ENCODE results near the gene WWC2.

- TF ChIP-seq, protein P1, sequence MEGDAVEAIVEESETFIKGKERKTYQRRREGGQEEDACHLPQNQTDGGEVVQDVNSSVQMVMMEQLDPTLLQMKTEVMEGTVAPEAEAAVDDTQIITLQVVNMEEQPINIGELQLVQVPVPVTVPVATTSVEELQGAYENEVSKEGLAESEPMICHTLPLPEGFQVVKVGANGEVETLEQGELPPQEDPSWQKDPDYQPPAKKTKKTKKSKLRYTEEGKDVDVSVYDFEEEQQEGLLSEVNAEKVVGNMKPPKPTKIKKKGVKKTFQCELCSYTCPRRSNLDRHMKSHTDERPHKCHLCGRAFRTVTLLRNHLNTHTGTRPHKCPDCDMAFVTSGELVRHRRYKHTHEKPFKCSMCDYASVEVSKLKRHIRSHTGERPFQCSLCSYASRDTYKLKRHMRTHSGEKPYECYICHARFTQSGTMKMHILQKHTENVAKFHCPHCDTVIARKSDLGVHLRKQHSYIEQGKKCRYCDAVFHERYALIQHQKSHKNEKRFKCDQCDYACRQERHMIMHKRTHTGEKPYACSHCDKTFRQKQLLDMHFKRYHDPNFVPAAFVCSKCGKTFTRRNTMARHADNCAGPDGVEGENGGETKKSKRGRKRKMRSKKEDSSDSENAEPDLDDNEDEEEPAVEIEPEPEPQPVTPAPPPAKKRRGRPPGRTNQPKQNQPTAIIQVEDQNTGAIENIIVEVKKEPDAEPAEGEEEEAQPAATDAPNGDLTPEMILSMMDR (IDR thresholded peaks at IDR 0.05; ENCODE audit: extremely low read depth in 1 of 2, insufficient read depth in 1 of 2, low read depth in 1 of 2, low read length in 2 of 2), result no peak
- TF ChIP-seq POLR2AphosphoS5 (IDR thresholded peaks at IDR 0.05; ENCODE audit: insufficient read depth, low read depth, low read length) (no peak), POLR2A (IDR thresholded peaks at IDR 0.05; ENCODE audit: low read depth, low read length) (no peak), EZH2 (IDR thresholded peaks at IDR 0.05; ENCODE audit: borderline replicate concordance, low read depth, low read length, severe bottlenecking) (no peak), MYC (IDR thresholded peaks at IDR 0.05; ENCODE audit: low read depth, low read length) (no peak), FOS (IDR thresholded peaks at IDR 0.05; ENCODE audit: borderline replicate concordance, insufficient read depth, low read length) (no peak), GATA2 (IDR thresholded peaks at IDR 0.05; ENCODE audit: insufficient read depth, insufficient read length, low read depth, low read length) (no peak), MAX (IDR thresholded peaks at IDR 0.05; ENCODE audit: insufficient read depth, insufficient read length) (no peak), JUN (IDR thresholded peaks at IDR 0.05; ENCODE audit: borderline replicate concordance, insufficient read depth, insufficient read length, low read depth) (no peak)
Measured at GRCh38 chr4:183337833-183338232, 238.8 kb downstream of the WWC2 start.

Data from endothelial cell of umbilical vein (primary cell).